SH-SY5Y (cell line): ENCODE data around the gene PDE11A.

Source experiments
- GATA2 ChIP-seq: IDR thresholded peaks from 2 replicates; pipeline ENCODE4 v1.6.1; 2011; ENCODE audit warnings: mild to moderate bottlenecking, low read depth, low read length
- GATA3 ChIP-seq: IDR thresholded peaks from 2 replicates; pipeline ENCODE4 v1.6.1; 2011; ENCODE audit warnings: low read depth, mild to moderate bottlenecking, low read length, moderate library complexity

- TF ChIP-seq GATA2 (no peak), GATA3 (no peak)
Observed at GRCh38 chr2:177876950-177877349, 195.6 kb downstream of the PDE11A start.
